Stimulated activated CD4-positive, alpha-beta T cell treated with anti-CD3 and anti-CD28 coated beads, TNF-alpha, amount 100 ng/mL, for 4 hours (primary cell): ENCODE measurements around the gene DLGAP4.

Source experiments
- DNase-seq, 3 experiments: peaks; one replicate each; pipeline ENCODE4 v3.0.0-alpha.2; 2020; ENCODE audit warnings: low read depth in 3 of 3

Gene DLGAP4

DNA sequence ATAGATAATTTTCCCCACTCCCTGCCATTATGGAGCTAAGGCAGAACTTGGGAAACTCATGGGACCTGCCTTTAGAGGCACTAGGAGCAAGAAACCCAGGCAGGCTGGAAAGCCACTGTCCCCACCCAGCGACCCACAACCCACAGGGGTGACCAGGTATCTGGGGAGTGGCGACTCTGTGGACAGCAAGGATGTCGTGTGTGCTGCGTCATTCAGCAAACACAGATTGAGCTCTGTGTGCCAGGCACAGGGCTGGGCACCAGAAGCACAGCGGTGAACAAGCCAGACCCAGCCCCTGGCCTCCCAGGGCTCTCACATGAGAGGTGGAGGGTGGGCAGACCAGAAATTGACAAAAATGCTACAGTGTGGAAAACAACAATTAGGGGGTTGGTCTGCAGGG, 27.7 kb downstream of the DLGAP4 start:
- no peak for DNase-seq

DNA sequence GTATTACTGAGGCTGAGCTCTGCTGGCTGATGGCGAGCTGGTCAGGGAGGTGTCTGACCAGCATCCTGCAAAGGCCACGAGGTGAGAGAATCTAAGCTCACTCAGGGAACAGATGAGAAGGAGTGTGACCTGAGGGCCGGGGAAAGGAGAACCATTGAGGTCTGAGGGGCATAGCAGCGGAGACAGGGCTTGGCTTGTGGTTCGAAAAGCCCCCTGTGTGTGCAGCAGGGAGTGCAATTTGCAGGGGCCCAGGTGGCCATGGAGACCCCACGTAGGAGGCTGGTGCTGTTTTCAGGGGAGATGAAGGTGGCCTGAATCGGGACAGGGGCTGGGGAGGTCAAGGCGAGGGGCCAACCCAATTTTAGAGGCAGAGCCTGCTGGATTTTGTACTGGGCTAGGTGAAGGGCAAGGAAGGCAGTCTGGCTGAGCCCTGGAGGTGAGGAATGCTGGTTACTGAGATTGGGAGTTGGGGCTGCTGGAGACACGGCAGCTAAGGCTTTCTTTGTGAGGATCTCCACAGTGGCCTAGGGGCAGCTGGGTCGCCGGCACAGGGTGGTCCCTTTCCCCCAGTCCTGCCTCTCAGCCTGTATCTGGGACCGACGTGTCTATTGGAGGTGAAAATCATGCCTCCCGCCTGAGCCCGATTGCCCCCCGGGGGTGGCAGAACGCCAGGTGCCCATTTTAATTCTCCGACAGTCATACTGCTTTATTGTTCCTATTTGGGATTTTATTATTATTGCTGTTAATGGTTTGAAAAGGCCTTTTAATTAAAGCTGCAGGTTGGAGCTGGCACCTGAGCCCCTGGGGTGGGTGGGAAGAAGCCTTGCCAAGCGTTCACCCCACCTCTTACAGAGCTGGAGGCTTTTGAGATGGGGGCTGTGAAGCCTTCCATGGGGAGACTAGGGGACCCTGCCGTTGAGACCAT, 28.4 kb downstream of the DLGAP4 start:
- DNase-seq, result no peak

DNA sequence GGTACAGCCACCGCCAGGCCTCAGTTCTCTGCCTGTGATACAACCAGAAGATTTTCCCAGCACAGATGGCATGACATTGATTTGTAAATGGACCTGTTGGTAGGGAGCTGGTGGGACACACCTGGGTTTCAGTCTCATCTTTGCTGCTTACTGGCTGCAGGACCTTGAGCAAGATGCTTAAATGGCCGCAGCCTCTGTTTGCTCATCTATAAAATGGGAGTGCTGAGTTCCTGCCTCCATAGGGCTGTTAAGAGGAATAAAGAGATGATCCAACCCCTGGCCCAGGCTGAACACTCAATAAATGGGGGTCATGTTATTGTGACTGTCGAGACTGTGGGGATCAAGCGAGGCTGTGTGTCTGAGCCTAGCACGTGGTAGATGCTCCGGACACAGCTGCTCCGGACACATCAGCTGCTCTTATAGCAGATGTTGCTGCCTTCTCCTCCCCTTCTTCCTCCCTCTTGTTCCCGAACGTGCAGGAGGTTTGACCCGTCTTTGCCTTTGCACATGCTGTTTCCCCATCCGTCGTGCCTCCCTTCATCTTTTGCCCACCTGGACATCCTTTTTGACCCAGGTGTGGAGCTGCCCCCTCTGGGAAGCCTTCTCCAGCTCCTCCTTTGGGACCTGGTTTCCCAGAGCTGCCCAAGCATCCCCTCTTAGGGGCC, 29.2 kb downstream of the DLGAP4 start:
- DNase-seq, result no peak

DNA sequence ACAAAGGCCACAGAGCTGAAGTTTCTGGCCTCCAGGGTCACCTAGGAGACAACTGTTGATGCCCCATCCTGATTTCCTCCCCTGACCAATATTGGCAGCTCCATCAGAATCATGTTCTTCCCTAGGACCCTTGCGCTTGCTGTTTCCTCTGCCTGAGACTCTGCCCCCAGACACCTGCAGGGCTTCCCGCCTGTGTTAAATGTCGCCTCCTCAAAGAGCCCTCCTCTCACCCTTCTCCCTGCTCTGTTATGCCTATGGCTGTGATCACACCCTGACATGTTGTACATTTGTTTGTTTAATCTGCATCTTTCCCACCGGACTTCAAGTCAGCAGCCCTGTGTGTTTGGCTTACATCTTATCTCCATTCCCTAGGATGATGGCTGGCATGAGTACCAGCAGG, 30.1 kb downstream of the DLGAP4 start:
- no peak for DNase-seq

DNA sequence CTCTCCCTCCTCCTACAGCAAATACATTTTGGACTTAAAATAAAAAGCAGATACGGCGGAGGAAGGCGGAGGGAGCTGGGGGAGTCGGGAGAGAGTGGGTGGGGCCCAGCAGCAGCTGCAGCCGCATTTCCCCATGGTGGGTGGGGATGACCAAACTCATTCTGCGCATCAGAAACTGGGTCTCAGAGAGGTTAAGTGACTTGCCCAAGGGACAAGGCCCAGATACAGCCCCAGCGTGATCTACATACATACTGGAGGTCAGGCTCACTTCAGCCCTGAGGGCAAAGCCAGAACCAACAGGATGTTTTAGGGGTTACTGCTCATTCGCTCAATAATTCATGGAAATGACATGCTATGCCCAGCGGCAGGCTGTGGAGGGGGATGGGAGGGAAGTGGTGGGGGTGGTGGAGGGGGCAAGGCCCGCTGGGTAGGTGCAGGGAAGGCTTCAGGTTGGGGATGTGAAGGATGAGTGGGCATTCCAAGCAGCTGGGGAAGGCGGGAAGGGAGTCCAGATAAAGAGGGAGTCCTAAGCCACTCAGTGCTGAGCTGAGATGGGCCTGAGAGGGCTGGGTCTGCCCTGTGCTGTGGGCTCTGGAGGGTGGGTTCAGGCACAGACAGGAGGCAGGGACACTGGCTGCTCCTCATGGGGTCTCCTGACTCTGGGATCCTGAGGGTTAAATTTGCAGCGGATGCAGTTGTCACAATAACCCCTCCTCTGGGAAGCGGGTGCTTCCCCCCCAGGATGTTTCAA, 31.0 kb downstream of the DLGAP4 start:
- DNase-seq, result no peak

DNA sequence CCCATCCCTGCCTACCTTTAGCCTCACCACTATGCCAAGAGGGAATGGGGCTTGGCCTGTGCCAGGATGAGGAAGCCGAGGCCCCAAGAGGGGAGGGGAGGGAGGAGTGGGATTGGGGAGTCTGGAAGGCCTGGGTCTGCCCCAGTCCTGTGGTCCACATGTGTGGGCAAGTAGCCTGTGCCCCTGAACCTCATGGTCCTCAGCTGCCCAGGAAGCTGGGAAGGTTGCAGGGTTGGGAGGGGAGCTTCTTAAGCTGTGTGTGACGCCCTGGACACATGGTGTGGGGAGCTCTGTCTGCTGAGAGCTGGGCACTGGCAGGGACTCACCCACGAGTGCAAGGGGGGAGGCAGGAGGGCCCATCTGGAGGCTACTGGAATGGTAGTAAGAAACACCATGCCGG, 31.7 kb downstream of the DLGAP4 start:
- no peak for DNase-seq

DNA sequence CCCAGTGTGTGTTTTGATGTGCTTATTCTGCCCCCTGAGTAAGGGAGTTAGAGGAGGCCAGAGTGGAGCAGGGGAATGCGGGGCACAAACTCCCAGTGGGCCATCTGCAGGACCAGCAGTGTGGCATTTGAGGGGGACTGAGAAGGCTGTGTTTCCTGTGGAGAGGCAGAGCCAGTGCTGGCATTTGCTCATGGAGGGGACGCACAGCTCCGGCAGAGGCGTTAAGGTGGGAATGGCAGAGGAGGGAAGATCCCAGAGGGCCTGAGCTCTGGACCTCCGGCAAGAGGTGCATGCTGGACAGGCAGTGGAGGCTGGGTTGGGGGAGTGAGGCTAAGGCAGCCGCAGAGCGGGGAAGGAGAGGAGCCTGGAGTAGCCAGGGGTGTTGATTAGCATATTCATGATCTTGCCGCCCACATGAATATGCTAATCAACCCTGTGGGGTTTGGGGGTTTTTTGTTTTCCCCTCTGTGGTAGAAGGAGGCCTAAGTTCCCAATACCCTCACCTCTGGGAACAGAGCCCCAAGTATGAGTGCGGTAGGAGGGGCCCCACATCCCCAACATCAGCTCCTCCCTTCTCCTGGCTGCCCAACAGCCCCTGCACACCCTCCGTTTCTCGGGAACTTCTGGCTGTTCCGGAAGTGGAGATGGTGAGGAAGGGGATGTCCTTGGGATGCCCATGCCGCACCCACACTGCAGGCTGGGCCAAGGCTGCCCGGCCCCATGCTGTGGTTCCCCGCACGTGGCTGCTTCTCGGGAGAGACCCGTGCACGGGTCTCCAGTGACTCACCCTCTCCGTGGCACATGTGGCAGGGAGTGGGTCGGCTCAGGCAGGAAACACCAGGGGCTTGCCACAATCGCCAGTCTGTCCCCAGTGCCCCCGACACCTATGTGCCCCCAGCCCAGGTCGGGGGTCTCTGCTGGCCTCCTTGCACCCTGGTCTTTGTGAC, 33.8 kb downstream of the DLGAP4 start:
- DNase-seq, result no peak

DNA sequence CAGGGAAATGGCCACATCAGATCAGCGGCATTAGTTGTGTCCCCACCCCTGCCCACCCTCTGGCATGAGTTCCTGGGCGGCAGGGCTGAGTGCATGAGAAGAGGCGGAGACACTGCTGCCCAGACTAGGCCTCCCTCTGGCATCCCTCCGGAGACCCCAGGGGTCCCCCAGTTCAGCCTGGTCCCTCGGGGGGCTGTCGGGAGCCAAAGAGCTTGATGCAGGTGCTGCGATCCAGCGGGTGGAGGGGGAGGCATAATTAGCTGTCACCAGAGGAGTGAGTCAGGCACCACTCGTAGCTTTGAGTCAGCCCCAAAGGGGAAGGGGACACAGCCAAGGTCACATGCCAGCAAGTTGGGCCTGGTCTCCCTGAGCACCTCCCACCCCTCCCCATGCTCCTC, 34.5 kb downstream of the DLGAP4 start:
- DNase-seq, result no peak

DNA sequence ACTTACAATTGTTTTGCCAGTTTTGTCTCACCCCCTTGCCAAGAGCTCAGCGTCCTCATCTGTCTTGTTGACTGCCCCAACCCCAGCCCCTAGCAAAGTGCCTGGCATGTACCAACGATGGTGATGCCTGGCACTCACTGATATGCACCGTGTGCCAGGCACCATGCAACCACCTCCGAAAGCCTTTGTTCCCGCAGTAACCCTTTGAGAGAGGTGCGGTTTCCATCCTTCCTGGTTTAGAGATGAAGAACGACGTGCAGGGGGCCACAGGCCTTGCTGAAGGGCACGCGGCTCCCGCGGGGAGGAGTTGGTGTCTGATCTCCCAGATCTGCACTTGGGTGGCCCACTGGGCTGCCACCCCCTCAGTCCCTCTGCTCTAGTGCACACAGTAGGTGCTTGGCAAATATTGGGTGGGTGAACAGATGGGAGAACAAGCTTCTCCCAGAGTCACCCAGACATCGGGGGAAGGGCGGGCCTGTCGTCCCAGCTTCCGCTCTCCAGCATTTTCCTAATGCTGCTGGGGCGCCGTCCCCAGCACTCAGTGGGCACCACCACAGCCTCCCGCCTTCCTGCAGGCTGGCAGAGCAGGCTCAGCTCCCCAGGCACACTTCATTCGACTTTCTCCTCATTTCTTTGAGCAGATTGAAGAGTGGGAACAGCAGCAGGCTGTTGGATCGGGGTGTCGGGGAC, 35.3 kb downstream of the DLGAP4 start:
- DNase-seq, result no peak

DNA sequence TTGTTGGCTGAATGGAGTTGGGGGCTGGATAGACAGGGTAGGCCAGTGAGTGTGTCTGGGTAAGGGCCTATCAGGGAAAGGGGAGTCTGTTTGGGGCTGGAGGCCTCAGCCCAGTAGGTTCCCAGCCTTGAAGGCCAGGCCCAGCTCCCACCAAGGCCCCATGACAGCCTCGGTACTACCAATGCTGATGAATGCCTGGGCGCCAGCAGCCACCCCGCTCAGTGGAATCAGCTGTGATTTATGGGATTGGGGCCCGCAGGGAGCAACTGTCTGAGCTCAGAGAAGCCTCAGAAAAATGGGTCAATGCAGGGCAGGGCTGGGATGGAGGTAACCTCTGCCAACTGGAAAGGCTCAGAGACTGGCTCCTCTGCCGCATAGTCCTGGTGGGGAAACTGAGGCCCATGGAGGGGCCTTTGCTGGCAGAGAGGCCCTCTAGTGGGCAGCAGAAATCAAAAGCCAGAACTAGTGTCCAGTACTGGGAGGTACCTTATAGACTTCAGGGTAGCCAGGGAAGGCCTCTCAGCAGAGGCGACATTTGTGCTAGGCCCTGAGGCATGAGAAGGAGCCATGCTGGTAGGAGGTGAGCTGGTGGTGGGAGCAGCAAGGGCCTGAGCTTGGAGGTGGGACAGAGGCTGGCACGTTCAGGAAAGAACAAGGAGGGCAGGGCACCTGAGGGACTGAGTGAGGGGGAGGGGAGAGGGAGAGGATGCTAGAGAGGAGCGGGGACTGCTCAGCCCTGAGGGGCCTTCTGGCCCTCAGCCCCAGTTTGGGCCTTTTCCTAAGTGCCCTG, 36.4 kb downstream of the DLGAP4 start:
- DNase-seq, result no peak

DNA sequence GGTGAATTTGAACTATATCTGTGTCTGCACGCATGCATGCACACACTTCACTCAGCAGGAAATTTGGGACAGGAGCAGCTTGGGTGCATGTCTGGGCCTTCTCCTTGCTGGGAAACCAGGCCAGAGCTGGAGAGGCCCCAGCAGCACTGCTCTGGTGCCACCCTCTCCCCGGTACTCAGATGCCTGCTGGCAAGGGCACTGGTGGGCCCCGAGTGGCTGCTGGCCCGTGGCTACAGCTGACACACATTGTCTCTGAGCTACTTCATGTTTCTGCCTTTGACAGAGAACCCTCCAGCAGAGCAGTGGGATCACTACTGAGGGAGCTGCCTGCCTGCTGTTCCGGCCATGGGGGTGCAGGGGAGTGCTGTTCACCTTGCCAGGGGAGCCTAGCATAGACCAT, 37.5 kb downstream of the DLGAP4 start:
- no peak for DNase-seq

DNA sequence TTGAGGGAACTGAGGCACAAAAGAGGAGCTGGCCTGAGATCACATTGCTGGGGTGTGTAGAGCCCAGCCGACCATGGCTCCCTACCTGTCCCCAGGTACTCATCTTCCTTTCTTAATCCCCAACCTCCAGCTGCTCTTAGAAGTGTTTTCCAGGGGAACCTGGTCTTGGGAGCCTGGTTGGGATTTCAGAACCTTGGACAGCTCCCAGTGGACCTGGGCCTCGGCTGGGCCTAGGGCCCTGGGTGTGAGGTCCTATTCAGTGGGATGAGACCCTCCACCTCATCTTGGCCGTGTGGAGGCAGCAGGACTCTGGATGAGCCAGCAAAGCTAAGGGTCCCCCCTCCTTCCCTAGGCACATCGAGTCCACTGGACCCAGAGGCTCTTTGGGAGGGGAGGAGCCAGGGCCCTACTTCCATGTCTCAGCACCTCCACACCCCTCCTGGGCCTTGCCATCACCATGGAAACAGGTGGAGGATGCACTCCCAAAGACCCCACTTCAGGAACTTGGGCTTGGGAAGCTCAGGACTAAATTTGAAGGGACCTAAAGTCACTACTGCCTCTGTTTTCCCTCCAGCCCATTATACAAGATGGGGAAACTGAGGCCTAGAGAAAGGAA, 38.5 kb downstream of the DLGAP4 start:
- DNase-seq, result no peak

DNA sequence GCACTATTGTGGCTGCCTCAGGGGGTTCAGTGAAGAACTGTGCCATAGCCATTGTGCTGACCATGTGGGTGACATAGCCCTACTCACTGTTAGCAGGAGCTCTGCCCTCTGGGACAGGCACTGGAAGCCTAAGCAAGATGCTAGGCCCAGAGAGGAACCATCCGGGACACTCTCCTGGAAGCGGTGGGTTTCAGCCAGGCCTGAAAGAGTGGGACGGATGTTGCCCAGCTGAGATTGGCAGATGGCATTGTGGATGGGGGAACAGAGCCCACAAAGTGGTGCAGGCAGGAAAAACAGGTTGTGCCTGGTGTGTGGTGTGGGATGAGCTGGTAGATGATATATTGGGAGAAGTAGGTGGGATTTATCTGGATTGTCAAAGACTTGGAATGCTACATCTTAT, 40.1 kb downstream of the DLGAP4 start:
- no peak for DNase-seq

DNA sequence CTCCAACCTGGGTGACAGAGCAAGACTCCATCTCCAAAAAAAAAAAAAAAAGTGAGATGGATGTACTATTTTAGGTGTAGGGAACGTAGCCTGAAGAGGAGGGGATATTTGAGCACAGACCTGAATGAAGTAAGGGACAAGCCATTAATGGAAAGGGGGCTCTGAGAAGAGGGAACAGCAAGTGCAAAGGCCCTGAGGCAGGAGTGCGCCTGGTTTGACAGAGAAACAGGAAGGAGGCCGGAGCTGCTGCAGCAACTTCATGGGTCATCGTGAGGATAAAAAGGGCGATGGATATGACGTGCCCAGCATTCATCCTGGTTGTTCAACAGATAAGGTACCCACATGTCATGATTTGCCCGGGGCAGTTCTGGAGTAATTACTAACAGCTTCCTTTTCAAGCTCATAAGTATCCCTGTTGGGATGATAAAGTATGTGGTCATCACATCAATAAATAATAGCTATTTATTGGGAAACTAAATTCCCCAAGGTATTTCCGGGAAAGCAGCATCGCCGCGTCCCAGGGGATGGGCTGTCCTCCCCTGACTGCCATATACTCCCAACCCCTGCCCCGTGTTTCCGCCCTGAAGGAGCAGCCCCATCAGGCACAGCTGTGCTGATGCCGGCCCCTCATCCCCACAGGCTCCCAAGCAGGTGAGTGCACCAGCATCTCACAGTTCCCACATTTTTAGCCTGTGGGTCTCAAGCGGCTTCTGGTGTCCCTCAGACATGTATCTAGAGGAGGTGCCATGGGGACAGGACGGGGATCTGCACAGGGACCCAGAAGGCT, 43.4 kb downstream of the DLGAP4 start:
- DNase-seq, result no peak

DNA sequence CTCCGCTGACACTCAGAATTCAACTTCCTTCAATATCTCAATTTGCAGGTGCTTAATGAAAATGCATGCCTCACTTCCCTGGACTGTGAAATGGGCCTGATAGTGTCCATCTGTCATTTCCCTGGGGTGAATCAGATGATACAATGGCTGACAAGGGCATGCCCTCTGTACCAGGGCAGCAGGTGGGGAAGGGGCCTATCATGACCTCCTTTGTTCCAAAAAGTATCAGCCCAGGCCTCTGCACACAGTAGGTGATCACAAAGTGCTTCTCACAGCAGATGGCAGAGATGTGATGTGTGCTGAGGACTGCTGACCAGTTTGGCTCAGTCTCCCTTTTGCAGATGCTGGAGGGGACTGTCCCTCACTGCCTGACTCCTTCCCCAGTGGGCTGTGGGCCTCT, 44.3 kb downstream of the DLGAP4 start:
- no peak for DNase-seq

DNA sequence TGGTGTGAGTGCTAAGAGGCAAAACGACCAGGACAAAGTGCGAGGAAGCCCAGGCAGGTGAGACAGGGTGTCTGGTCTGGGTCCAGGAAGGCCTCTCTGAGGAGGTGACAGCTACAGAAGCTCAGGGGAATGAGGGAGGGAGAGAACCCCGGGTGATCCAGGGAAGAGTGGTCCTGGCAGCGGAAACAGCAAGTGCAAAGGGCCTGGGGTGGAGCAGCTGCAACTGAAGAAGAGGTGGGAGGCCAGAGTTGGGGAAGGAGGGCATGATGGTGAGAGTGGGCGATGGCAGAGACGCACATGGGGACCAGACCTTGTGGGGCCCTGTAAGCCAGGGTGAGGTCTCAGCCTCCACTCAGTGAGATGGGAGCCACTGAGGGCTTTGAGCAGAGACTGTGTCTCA, 45.8 kb downstream of the DLGAP4 start:
- DNase-seq, result no peak

DNA sequence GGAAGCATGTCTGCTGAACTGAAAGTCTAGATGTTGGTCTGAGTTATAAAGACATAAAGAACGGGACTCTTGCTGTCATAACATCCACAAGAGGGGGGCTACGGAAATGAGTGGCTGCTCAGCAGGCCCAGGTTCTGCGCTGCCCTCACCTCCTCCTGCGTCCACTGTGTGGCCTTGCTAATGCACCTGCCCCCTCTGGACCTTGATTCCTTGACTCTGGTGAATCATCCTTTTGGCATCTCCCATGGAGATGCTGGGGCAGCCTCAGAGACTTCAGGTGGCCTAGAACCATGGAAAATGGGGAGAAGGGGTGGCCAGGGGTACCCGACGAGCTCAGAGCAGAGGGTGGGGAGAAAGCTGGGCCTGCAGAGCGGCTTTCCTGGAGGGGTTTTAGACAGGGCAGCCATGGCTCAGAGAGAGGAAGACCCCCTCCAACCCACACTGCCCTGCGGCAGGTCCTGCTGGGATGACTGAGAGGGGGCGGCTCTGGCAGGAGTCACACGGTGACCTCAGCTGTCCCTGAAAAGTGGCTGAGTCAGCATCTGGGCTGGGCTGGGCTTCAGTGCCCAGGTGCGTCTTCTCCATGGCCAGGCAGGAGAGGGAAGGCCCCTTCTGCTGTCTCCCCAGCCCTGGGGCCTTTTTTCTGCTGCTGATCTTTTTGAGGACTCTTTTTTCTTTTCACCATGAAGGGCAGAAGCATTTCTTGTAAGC, 46.9 kb downstream of the DLGAP4 start:
- no peak for DNase-seq

DNA sequence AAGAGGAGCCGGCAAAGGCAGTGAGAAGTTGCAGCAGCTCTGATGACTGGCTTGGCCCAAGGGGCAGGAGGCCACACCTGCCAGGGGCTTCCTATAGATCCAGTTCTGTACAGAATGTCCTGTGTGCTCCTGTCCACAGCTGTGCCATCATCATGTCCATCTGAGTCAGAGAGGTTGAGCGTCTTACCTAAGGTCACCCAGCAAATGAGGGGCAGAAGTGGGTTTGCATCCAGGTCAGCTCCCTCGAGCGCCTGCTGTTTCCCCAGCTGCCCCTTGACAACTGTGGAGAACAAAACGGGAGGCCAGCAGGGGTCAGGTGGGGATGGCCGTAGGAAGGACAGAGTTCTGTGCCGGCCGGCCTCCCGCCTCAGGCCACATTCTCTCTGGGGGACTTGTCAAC, 47.6 kb downstream of the DLGAP4 start:
- no peak for DNase-seq
